ENCODE results near the gene TMEM125.
A peak's percentile ranks its signal among the peaks of the same experiment; 100 is the strongest.

Gene TMEM125

GRCh38 chr1:43274804-43275180 lies 5.0 kb downstream of the TMEM125 start:
- DNase-seq = no peak

GRCh38 chr1:43275826-43276620 lies 6.2 kb downstream of the TMEM125 start:
- DNase-seq = no peak

- no peak for DNase-seq
Observed at GRCh38 chr1:43276673-43277072, 6.9 kb downstream of the TMEM125 start.

- no peak for DNase-seq
Observed at GRCh38 chr1:43277116-43277876, 7.5 kb downstream of the TMEM125 start.

GRCh38 chr1:43279161-43279560 lies 9.4 kb downstream of the TMEM125 start:
- DNase-seq = no peak

- DNase-seq = no peak
Observed at GRCh38 chr1:43279666-43280065, 9.9 kb downstream of the TMEM125 start.

GRCh38 chr1:43280692-43281091 lies 10.9 kb downstream of the TMEM125 start:
- DNase-seq = no peak

- no peak for DNase-seq
Observed at GRCh38 chr1:43282220-43283195, 12.7 kb downstream of the TMEM125 start.

- DNase-seq = no peak
Observed at GRCh38 chr1:43284065-43284464, 14.3 kb downstream of the TMEM125 start.

- DNase-seq = no peak
Observed at GRCh38 chr1:43284546-43285110, 14.8 kb downstream of the TMEM125 start.

GRCh38 chr1:43285269-43285990 lies 15.6 kb downstream of the TMEM125 start, which contains the start of gene C1orf210:
C1orf210 (minus strand) TSS chr1:43285581; CDS start chr1:43283270, 2,311 bp downstream.
- DNase-seq = no peak

GRCh38 chr1:43286115-43286514 lies 16.3 kb downstream of the TMEM125 start:
- DNase-seq = no peak

GRCh38 chr1:43286533-43286932 lies 16.8 kb downstream of the TMEM125 start:
- DNase-seq = no peak

- DNase-seq = no peak
Observed at GRCh38 chr1:43288058-43288784, 18.4 kb downstream of the TMEM125 start.

- no peak for DNase-seq
Observed at GRCh38 chr1:43288785-43289706, 19.3 kb downstream of the TMEM125 start.

GRCh38 chr1:43292216-43292615 lies 22.4 kb downstream of the TMEM125 start:
- DNase-seq = no peak

- DNase-seq = no peak
Observed at GRCh38 chr1:43292679-43293078, 22.9 kb downstream of the TMEM125 start.

- DNase-seq = peak; percentile 8
Observed at GRCh38 chr1:43293176-43293575, 23.4 kb downstream of the TMEM125 start.

- DNase-seq = no peak
Observed at GRCh38 chr1:43293896-43294760, 24.3 kb downstream of the TMEM125 start.
